B cell (primary cell): ENCODE results near the gene ERVK3-1. TPM values are rescaled to one million over a fixed set of nuclear protein-coding genes. Genes with fewer than 3 reads are reported as not detected.

Experiments used
- ATAC-seq: fragments of 200-7000 bp; cut with Tn5 transposase; one replicate; pipeline ENCODE4 v1.10.0; 2021; ENCODE audit warnings: low read depth, mild to moderate bottlenecking, moderate number of reproducible peaks, moderate library complexity
- CTCF ChIA-PET: fragments of 350-600 bp; sonication (Branson Sonifier 250); formaldehyde crosslinking; loops from one replicate; lab custom pipeline; 2021; ENCODE audit warnings: antibody characterized with exemption, inconsistent platforms; lab: Charles Lee
- POLR2A ChIA-PET: fragments of 350-600 bp; sonication (Branson Sonifier 250); formaldehyde crosslinking; loops from one replicate; lab custom pipeline; 2021; ENCODE audit warnings: antibody characterized with exemption; lab: Charles Lee
- DNase-seq: peaks from one replicate; pipeline ENCODE4 v3.0.0; 2013
- H2AFZ ChIP-seq: 2 replicates; pipeline ENCODE4 v1.6.1; 2012; ENCODE audit warnings: mild to moderate bottlenecking, low read depth, low read length; ENCODE audit not compliant: insufficient read depth, poor library complexity, severe bottlenecking
- H3K27ac ChIP-seq, 2 donors: 1 replicate in 1 of 2; 2 replicates in 1 of 2; pipeline ENCODE4 v1.5.1; 2012 to 2013; ENCODE audit warnings: low read length in 2 of 2, mild to moderate bottlenecking in 2 of 2, moderate library complexity in 1 of 2
- H3K27me3 ChIP-seq, 4 experiments: fragments of 200-600 bp in 1 of 4; sonication (generic) in 1 of 4; replicated peaks in 1 of 4; 1 replicate in 2 of 4; 2 replicates in 2 of 4; pipeline versions ENCODE4 v1.6.1 to v1.7.0; 2013 to 2016; ENCODE audit warnings: low read length in 3 of 4, mild to moderate bottlenecking in 2 of 4, mixed read lengths in 1 of 4, moderate library complexity in 1 of 4; ENCODE audit not compliant: insufficient read depth in 4 of 4, control insufficient read depth in 3 of 4; ENCODE audit errors: control extremely low read depth in 1 of 4
- H3K36me3 ChIP-seq, 2 experiments: replicated peaks in 1 of 2; 1 replicate in 1 of 2; 2 replicates in 1 of 2; pipeline versions ENCODE4 v1.6.1 to v1.7.1; 2013; ENCODE audit warnings: low read length in 1 of 2; ENCODE audit not compliant: insufficient read depth in 2 of 2, control insufficient read depth in 1 of 2; ENCODE audit errors: control extremely low read depth in 1 of 2, extremely low read depth in 1 of 2
- H3K4me1 ChIP-seq, 2 donors: fragments of 200-600 bp in 1 of 2; sonication (generic) in 1 of 2; 1 replicate in 1 of 2; 2 replicates in 1 of 2; pipeline versions ENCODE4 v1.5.1 to v1.6.1; 2013 to 2017; ENCODE audit warnings: low read length in 2 of 2; ENCODE audit not compliant: control insufficient read depth in 2 of 2, insufficient read depth in 2 of 2
- H3K4me2 ChIP-seq: replicated peaks from 2 replicates; pipeline ENCODE3; 2012; ENCODE audit warnings: mild to moderate bottlenecking, low read depth, low read length; ENCODE audit not compliant: poor library complexity, severe bottlenecking
- H3K4me3 ChIP-seq, 5 experiments: fragments of 200-600 bp in 1 of 5; sonication (generic) in 1 of 5; 1 replicate in 3 of 5; 2 replicates in 2 of 5; pipeline versions ENCODE4 v1.5.1 to v1.7.0; 2011 to 2016; ENCODE audit warnings: low read length in 4 of 5, mild to moderate bottlenecking in 4 of 5, low read depth in 2 of 5, control low read depth in 1 of 5, moderate library complexity in 1 of 5; ENCODE audit not compliant: insufficient read depth in 1 of 5; ENCODE audit errors: control extremely low read depth in 1 of 5, extremely low read depth in 1 of 5
- H3K79me2 ChIP-seq: fragments of 200-600 bp; sonication (generic); one replicate; pipeline ENCODE4 v1.6.0; 2016; ENCODE audit warnings: low read length; ENCODE audit not compliant: control insufficient read depth, insufficient read depth
- H3K9ac ChIP-seq: fragments of 200-600 bp; sonication (generic); 2 replicates; pipeline ENCODE4 v1.6.1; 2017; ENCODE audit warnings: mild to moderate bottlenecking, low read length, moderate library complexity
- H3K9me3 ChIP-seq, 3 donors: one replicate each; pipeline versions ENCODE4 v1.6.1 to v1.7.1; 2013; ENCODE audit warnings: low read length in 2 of 3; ENCODE audit not compliant: control insufficient read depth in 2 of 3, insufficient read depth in 1 of 3; ENCODE audit errors: control extremely low read depth in 1 of 3
- H4K20me1 ChIP-seq: 2 replicates; pipeline ENCODE4 v1.6.0; 2012; ENCODE audit warnings: mild to moderate bottlenecking, low read length; ENCODE audit not compliant: insufficient read depth, control insufficient read depth, poor library complexity, severe bottlenecking
- H3K27ac Mint-ChIP-seq: one replicate; pipeline ENCODE4 v1.8.0; 2021; ENCODE audit warnings: mixed read lengths
- H3K27me3 Mint-ChIP-seq: one replicate; pipeline ENCODE4 v1.8.0; 2021; ENCODE audit warnings: mixed read lengths
- H3K4me1 Mint-ChIP-seq: one replicate; pipeline ENCODE4 v1.8.0; 2021; ENCODE audit warnings: mixed read lengths
- H3K4me3 Mint-ChIP-seq: one replicate; pipeline ENCODE4 v1.8.0; 2021; ENCODE audit warnings: mixed read lengths
- H3K9me3 Mint-ChIP-seq: one replicate; pipeline ENCODE4 v1.8.0; 2022; ENCODE audit warnings: mixed read lengths; ENCODE audit not compliant: insufficient read depth
- EZH2 ChIP-seq: IDR thresholded peaks from 2 replicates; pipeline ENCODE4 v1.6.1; 2012; ENCODE audit warnings: borderline replicate concordance, low read depth, mild to moderate bottlenecking, moderate library complexity, low read length; ENCODE audit not compliant: insufficient read depth, poor library complexity, severe bottlenecking
- WGBS: methylation state at CpG from one replicate; pipeline ENCODE4 v1.1.5; 2013; ENCODE audit warnings: missing lambda C conversion rate; ENCODE audit not compliant: insufficient coverage; 5-methylcytosine and 5-hydroxymethylcytosine counted together
- intact Hi-C: fragments of 100-400 bp; cut with micrococcal nuclease; formaldehyde crosslinking; loops from one replicate; pipeline ENCODE4 v1.10.0; 2022
- polyA plus RNA-seq: library from polyadenylated mRNA; depleted of rRNA; stranded (reverse); fragments of >200 nt; gene quantifications from 2 replicates; pipeline ENCODE4 v1.2.3, GENCODE V29; 2012
- total RNA-seq, 2 donors: library from RNA; stranded (reverse); fragments of 120-200 nt in 1 of 2; gene quantifications; 1 replicate in 1 of 2; 2 replicates in 1 of 2; pipeline versions ENCODE4 v1.2.3 to v1.2.4, GENCODE V29; 2013 to 2022
- TF ChIP-seq, protein P1 (sequence below): fragments of 200-600 bp; IDR thresholded peaks from one replicate; pipeline ENCODE4 v1.8.0; 2022; ENCODE audit warnings: antibody characterized with exemption, mild to moderate bottlenecking

Gene ERVK3-1
- total and polyA plus RNA-seq, 2 donors (not counting 1 experiment from before 2014, with no cell fraction given), result 79.0 to 80.7 TPM

DNA sequence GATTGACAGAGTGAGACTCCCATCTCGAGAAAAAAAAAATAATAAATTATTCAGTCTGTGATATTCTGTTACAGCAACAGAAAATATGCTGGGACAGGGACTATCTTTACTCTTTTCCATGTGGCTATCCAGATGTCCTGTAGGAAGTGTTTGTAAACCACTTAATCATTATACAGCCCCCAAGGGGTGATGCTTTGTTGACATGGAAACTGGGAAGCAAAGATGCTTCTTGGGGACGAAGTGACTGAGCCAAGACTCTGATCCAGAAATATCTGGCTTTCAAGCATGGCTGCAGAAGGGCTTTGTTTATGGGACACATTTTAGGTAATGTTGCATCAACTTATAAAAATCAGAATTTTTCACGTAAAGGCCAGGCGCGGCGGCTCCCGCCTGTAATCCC, 21.0 kb upstream of the ERVK3-1 start:
- Histone ChIP-seq H2AFZ (no peak overlapping the region), H3K9me3 (peaks cover 0 to 5% (median 2%) of the 10 kb centered on the region in 3 donors), H3K4me3 (no peak overlapping the region), H3K4me1 (peaks cover 10 to 14% of the 10 kb centered on the region in 2 donors), H3K27ac (no peak overlapping the region), H3K9ac (no peak overlapping the region), H3K4me2 (no peak overlapping the region), H4K20me1 (no peaks in the 10 kb centered on the region), H3K27me3 (no peaks in the 10 kb centered on the region), H3K79me2 (peaks cover 63% of the 10 kb centered on the region), H3K36me3 (peaks cover 5 to 31% of the 10 kb centered on the region in 2 experiments)
- TF ChIP-seq EZH2, result no peak
- TF ChIP-seq, protein P1, sequence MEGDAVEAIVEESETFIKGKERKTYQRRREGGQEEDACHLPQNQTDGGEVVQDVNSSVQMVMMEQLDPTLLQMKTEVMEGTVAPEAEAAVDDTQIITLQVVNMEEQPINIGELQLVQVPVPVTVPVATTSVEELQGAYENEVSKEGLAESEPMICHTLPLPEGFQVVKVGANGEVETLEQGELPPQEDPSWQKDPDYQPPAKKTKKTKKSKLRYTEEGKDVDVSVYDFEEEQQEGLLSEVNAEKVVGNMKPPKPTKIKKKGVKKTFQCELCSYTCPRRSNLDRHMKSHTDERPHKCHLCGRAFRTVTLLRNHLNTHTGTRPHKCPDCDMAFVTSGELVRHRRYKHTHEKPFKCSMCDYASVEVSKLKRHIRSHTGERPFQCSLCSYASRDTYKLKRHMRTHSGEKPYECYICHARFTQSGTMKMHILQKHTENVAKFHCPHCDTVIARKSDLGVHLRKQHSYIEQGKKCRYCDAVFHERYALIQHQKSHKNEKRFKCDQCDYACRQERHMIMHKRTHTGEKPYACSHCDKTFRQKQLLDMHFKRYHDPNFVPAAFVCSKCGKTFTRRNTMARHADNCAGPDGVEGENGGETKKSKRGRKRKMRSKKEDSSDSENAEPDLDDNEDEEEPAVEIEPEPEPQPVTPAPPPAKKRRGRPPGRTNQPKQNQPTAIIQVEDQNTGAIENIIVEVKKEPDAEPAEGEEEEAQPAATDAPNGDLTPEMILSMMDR, result no peak
- no peak overlapping the region for H3K4me3 Mint-ChIP-seq
- ATAC-seq, result no peak
- POLR2A ChIA-PET, result no interaction called here
- no peaks in the 10 kb centered on the region for H3K27me3 Mint-ChIP-seq
- 100% methylated on average over 1 of the region's 7 CpGs for WGBS
- no peaks in the 10 kb centered on the region for H3K9me3 Mint-ChIP-seq
- intact Hi-C loops, result no loop called here
- CTCF ChIA-PET, result no interaction called here
- H3K4me1 Mint-ChIP-seq, result peaks cover 22% of the 10 kb centered on the region
- H3K27ac Mint-ChIP-seq, result no peak overlapping the region
- no peak for DNase-seq

DNA sequence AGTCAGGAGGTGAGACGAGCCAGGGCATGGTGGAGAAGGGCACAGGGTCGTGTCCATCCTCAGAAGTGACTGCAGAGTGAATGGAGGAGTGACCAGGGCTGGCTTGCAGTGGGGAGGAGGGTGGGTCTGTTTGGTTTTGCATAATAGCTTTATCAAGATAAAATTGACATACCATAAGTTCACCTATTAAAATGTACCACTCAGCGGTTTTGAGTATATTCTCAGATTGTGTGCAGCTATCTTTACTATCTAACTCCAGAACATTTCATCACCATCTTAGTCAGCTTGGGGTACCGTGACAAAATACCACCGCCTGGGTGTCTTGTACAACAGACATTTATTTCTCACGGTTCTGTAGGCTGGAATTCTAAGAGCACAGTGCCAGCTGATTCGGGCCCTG, 13.2 kb upstream of the ERVK3-1 start:
- no peak for ATAC-seq
- Mint-ChIP-seq H3K4me1 (no peaks in the 10 kb centered on the region), H3K27ac (no peak overlapping the region), H3K4me3 (no peak overlapping the region), H3K9me3 (peaks cover 8% of the 10 kb centered on the region), H3K27me3 (no peaks in the 10 kb centered on the region)
- no peak overlapping the region for H3K4me3 ChIP-seq
- no peak overlapping the region for H3K27ac ChIP-seq
- peaks cover 0 to 65% of the 10 kb centered on the region in 2 experiments for H3K36me3 ChIP-seq
- TF ChIP-seq EZH2, result no peak
- no peak overlapping the region for H2AFZ ChIP-seq
- ChIA-PET CTCF (no interaction called here), POLR2A (no interaction called here)
- H3K4me2 ChIP-seq, result no peak overlapping the region
- H3K4me1 ChIP-seq, result no peaks in the 10 kb centered on the region
- no peaks in the 10 kb centered on the region for H4K20me1 ChIP-seq
- intact Hi-C loops, result no loop called here
- no peaks in the 10 kb centered on the region for H3K27me3 ChIP-seq
- peaks cover 10% of the 10 kb centered on the region for H3K79me2 ChIP-seq
- WGBS, result 100% methylated on average over 4 of the region's 7 CpGs
- no peak for DNase-seq
- H3K9me3 ChIP-seq, result peaks cover 2 to 60% (median 18%) of the 10 kb centered on the region in 3 donors
- no peak overlapping the region for H3K9ac ChIP-seq
